ENCODE results near the gene ZNF678.

ZNF678 gene

GRCh38 chr1:227574926-227575325, 11.6 kb downstream of the ZNF678 start:
- H3K27me3 ChIP-seq (ENCODE audit: control insufficient read depth in 1 of 2, insufficient read depth in 1 of 2, low read length in 2 of 2): no peaks in the 10 kb centered on the region
- no peak overlapping the region for H4K8ac ChIP-seq (ENCODE audit: low read length)
- peaks cover 0 to 11% of the 10 kb centered on the region in 2 experiments for H3K36me3 ChIP-seq (ENCODE audit: control insufficient read depth in 1 of 2, insufficient read depth in 2 of 2, low read depth in 1 of 2, low read length in 2 of 2)
- no peak overlapping the region for H3K4me2 ChIP-seq (ENCODE audit: low read length, poor library complexity, severe bottlenecking)
- H2BK15ac ChIP-seq (ENCODE audit: low read depth, poor library complexity, severe bottlenecking): no peak overlapping the region
- H2AFZ ChIP-seq (ENCODE audit: low read depth, low read length): no peak overlapping the region
- no peak overlapping the region for H3K9ac ChIP-seq (ENCODE audit: low read length)
- WGBS: 96% methylated on average over 1 of the region's 1 CpG
- H3K14ac ChIP-seq (ENCODE audit: low read length in 2 of 2): no peak overlapping the region
- H2BK12ac ChIP-seq (ENCODE audit: low read length in 2 of 2): no peak overlapping the region
- H2AK5ac ChIP-seq (ENCODE audit: low read length, severe bottlenecking): no peak overlapping the region
- H3K4me1 ChIP-seq (ENCODE audit: control insufficient read depth, insufficient read depth, low read depth, low read length): no peaks in the 10 kb centered on the region
- peaks cover 55% of the 10 kb centered on the region for H3K9me3 ChIP-seq (ENCODE audit: control insufficient read depth, low read length)
- H3K23ac ChIP-seq (ENCODE audit: low read length in 2 of 2): no peak overlapping the region
- no peak for DNase-seq
- no peak overlapping the region for H3K27ac ChIP-seq (ENCODE audit: low read length, poor library complexity, severe bottlenecking)
- no peak overlapping the region for H4K91ac ChIP-seq (ENCODE audit: low read length)
- no peak overlapping the region for H2BK5ac ChIP-seq (ENCODE audit: low read depth, low read length, poor library complexity, severe bottlenecking)
- H3K4ac ChIP-seq (ENCODE audit: low read depth in 1 of 2, low read length in 2 of 2): no peak overlapping the region
- no peak overlapping the region for H3K4me3 ChIP-seq (ENCODE audit: insufficient read depth in 1 of 2, low read depth in 1 of 2, low read length in 2 of 2)
- peaks cover 33% of the 10 kb centered on the region for H3K79me1 ChIP-seq (replicated peaks; ENCODE audit: low read length, poor library complexity, severe bottlenecking)
- no peak overlapping the region for H3K18ac ChIP-seq (ENCODE audit: low read depth in 1 of 2, low read length in 2 of 2)
- no peak overlapping the region for H2BK120ac ChIP-seq (ENCODE audit: low read depth, low read length)

- no peak overlapping the region for H2BK12ac ChIP-seq (ENCODE audit: low read length in 2 of 2)
- no peak for DNase-seq
- H3K4me2 ChIP-seq (ENCODE audit: low read length, poor library complexity, severe bottlenecking): no peak overlapping the region
- H2BK120ac ChIP-seq (ENCODE audit: low read depth, low read length): no peak overlapping the region
- H3K9ac ChIP-seq (ENCODE audit: low read length): no peak overlapping the region
- no peak overlapping the region for H4K8ac ChIP-seq (ENCODE audit: low read length)
- no peaks in the 10 kb centered on the region for H3K27me3 ChIP-seq (ENCODE audit: control insufficient read depth in 1 of 2, insufficient read depth in 1 of 2, low read length in 2 of 2)
- no peak overlapping the region for H2AK5ac ChIP-seq (ENCODE audit: low read length, severe bottlenecking)
- H3K18ac ChIP-seq (ENCODE audit: low read depth in 1 of 2, low read length in 2 of 2): no peak overlapping the region
- H3K23ac ChIP-seq (ENCODE audit: low read length in 2 of 2): no peak overlapping the region
- H2BK15ac ChIP-seq (ENCODE audit: low read depth, poor library complexity, severe bottlenecking): no peak overlapping the region
- no peak overlapping the region for H2AFZ ChIP-seq (ENCODE audit: low read depth, low read length)
- H3K14ac ChIP-seq (ENCODE audit: low read length in 2 of 2): no peak overlapping the region
- peaks cover 30% of the 10 kb centered on the region for H3K79me1 ChIP-seq (replicated peaks; ENCODE audit: low read length, poor library complexity, severe bottlenecking)
- H3K9me3 ChIP-seq (ENCODE audit: control insufficient read depth, low read length): peaks cover 62% of the 10 kb centered on the region
- no peak overlapping the region for H3K27ac ChIP-seq (ENCODE audit: low read length, poor library complexity, severe bottlenecking)
- H4K91ac ChIP-seq (ENCODE audit: low read length): no peak overlapping the region
- H3K4me1 ChIP-seq (ENCODE audit: control insufficient read depth, insufficient read depth, low read depth, low read length): no peaks in the 10 kb centered on the region
- no peak overlapping the region for H3K4me3 ChIP-seq (ENCODE audit: insufficient read depth in 1 of 2, low read depth in 1 of 2, low read length in 2 of 2)
- H3K4ac ChIP-seq (ENCODE audit: low read depth in 1 of 2, low read length in 2 of 2): no peak overlapping the region
- peaks cover 0 to 11% of the 10 kb centered on the region in 2 experiments for H3K36me3 ChIP-seq (ENCODE audit: control insufficient read depth in 1 of 2, insufficient read depth in 2 of 2, low read depth in 1 of 2, low read length in 2 of 2)
- H2BK5ac ChIP-seq (ENCODE audit: low read depth, low read length, poor library complexity, severe bottlenecking): no peak overlapping the region
Observed at GRCh38 chr1:227576189-227576588, 12.8 kb downstream of the ZNF678 start.

- Histone ChIP-seq H3K27ac (ENCODE audit: low read length, poor library complexity, severe bottlenecking) (no peak overlapping the region), H4K91ac (ENCODE audit: low read length) (no peak overlapping the region), H3K23ac (ENCODE audit: low read length in 2 of 2) (no peak overlapping the region), H2BK5ac (ENCODE audit: low read depth, low read length, poor library complexity, severe bottlenecking) (no peak overlapping the region), H3K36me3 (ENCODE audit: control insufficient read depth in 1 of 2, insufficient read depth in 2 of 2, low read depth in 1 of 2, low read length in 2 of 2) (peaks cover 0 to 7% of the 10 kb centered on the region in 2 experiments), H3K4me2 (ENCODE audit: low read length, poor library complexity, severe bottlenecking) (no peak overlapping the region), H3K27me3 (ENCODE audit: control insufficient read depth in 1 of 2, insufficient read depth in 1 of 2, low read length in 2 of 2) (no peaks in the 10 kb centered on the region), H3K4ac (ENCODE audit: low read depth in 1 of 2, low read length in 2 of 2) (no peak overlapping the region), H2BK120ac (ENCODE audit: low read depth, low read length) (no peak overlapping the region), H2AK5ac (ENCODE audit: low read length, severe bottlenecking) (no peak overlapping the region), H3K9ac (ENCODE audit: low read length) (no peak overlapping the region), H3K9me3 (ENCODE audit: control insufficient read depth, low read length) (peaks cover 67% of the 10 kb centered on the region), H3K79me1 (replicated peaks; ENCODE audit: low read length, poor library complexity, severe bottlenecking) (peaks cover 30% of the 10 kb centered on the region), H2AFZ (ENCODE audit: low read depth, low read length) (no peak overlapping the region), H2BK15ac (ENCODE audit: low read depth, poor library complexity, severe bottlenecking) (no peak overlapping the region), H3K14ac (ENCODE audit: low read length in 2 of 2) (no peak overlapping the region), H4K8ac (ENCODE audit: low read length) (no peak overlapping the region), H2BK12ac (ENCODE audit: low read length in 2 of 2) (no peak overlapping the region), H3K18ac (ENCODE audit: low read depth in 1 of 2, low read length in 2 of 2) (no peak overlapping the region), H3K4me3 (ENCODE audit: insufficient read depth in 1 of 2, low read depth in 1 of 2, low read length in 2 of 2) (no peak overlapping the region), H3K4me1 (ENCODE audit: control insufficient read depth, insufficient read depth, low read depth, low read length) (no peaks in the 10 kb centered on the region)
- DNase-seq: no peak
Observed at GRCh38 chr1:227577500-227577899, 14.1 kb downstream of the ZNF678 start.

GRCh38 chr1:227583354-227583753, 20.0 kb downstream of the ZNF678 start:
- H3K36me3 ChIP-seq (ENCODE audit: control insufficient read depth in 1 of 2, insufficient read depth in 2 of 2, low read depth in 1 of 2, low read length in 2 of 2): peaks cover 0 to 3% of the 10 kb centered on the region in 2 experiments
- H2BK120ac ChIP-seq (ENCODE audit: low read depth, low read length): no peak overlapping the region
- peaks cover 74% of the 10 kb centered on the region for H3K9me3 ChIP-seq (ENCODE audit: control insufficient read depth, low read length)
- no peak overlapping the region for H2BK12ac ChIP-seq (ENCODE audit: low read length in 2 of 2)
- no peak overlapping the region for H3K14ac ChIP-seq (ENCODE audit: low read length in 2 of 2)
- no peak overlapping the region for H4K8ac ChIP-seq (ENCODE audit: low read length)
- no peak overlapping the region for H3K23ac ChIP-seq (ENCODE audit: low read length in 2 of 2)
- no peak overlapping the region for H3K27ac ChIP-seq (ENCODE audit: low read length, poor library complexity, severe bottlenecking)
- no peak overlapping the region for H3K4me2 ChIP-seq (ENCODE audit: low read length, poor library complexity, severe bottlenecking)
- no peak overlapping the region for H2AK5ac ChIP-seq (ENCODE audit: low read length, severe bottlenecking)
- peaks cover 36% of the 10 kb centered on the region for H3K79me1 ChIP-seq (replicated peaks; ENCODE audit: low read length, poor library complexity, severe bottlenecking)
- no peak overlapping the region for H2BK15ac ChIP-seq (ENCODE audit: low read depth, poor library complexity, severe bottlenecking)
- H3K27me3 ChIP-seq (ENCODE audit: control insufficient read depth in 1 of 2, insufficient read depth in 1 of 2, low read length in 2 of 2): no peaks in the 10 kb centered on the region
- H3K4me3 ChIP-seq (ENCODE audit: insufficient read depth in 1 of 2, low read depth in 1 of 2, low read length in 2 of 2): no peak overlapping the region
- WGBS: 100% methylated on average over 2 of the region's 2 CpGs
- H4K91ac ChIP-seq (ENCODE audit: low read length): no peak overlapping the region
- H3K4me1 ChIP-seq (ENCODE audit: control insufficient read depth, insufficient read depth, low read depth, low read length): no peaks in the 10 kb centered on the region
- H2AFZ ChIP-seq (ENCODE audit: low read depth, low read length): no peak overlapping the region
- H3K9ac ChIP-seq (ENCODE audit: low read length): no peak overlapping the region
- no peak overlapping the region for H3K4ac ChIP-seq (ENCODE audit: low read depth in 1 of 2, low read length in 2 of 2)
- H2BK5ac ChIP-seq (ENCODE audit: low read depth, low read length, poor library complexity, severe bottlenecking): no peak overlapping the region
- H3K18ac ChIP-seq (ENCODE audit: low read depth in 1 of 2, low read length in 2 of 2): no peak overlapping the region
- no peak for DNase-seq

All from mesenchymal stem cell (in vitro differentiated cells and primary cell).